Mesodermal cell (in vitro differentiated cells): ENCODE data around the gene NWD2.
"Not testable (repeated sequence)": the region's sequence is repeated elsewhere in the genome, so short reads cannot be mapped to it uniquely, and the experiment has no call there.

Source experiments
- H3K27ac ChIP-seq: 2 replicates; pipeline ENCODE4 v1.7.0; 2013; ENCODE audit warnings: mild to moderate bottlenecking, low read depth, low read length, moderate library complexity; ENCODE audit not compliant: severe bottlenecking
- H3K36me3 ChIP-seq: 2 replicates; pipeline ENCODE4 v1.7.1; 2013; ENCODE audit warnings: mild to moderate bottlenecking, low read length, moderate library complexity; ENCODE audit not compliant: control insufficient read depth, insufficient read depth
- H3K4me1 ChIP-seq: one replicate; pipeline ENCODE4 v1.7.1; 2013; ENCODE audit warnings: mild to moderate bottlenecking, low read length; ENCODE audit not compliant: insufficient read depth, control insufficient read depth, poor library complexity, severe bottlenecking
- H3K4me3 ChIP-seq: 2 replicates; pipeline ENCODE4 v1.7.0; 2013; ENCODE audit warnings: low read length, control low read depth, mild to moderate bottlenecking; ENCODE audit not compliant: insufficient read depth, poor library complexity, severe bottlenecking; ENCODE audit errors: extremely low read depth
- H3K9me3 ChIP-seq: 2 replicates; pipeline ENCODE4 v1.7.1; 2013; ENCODE audit warnings: mild to moderate bottlenecking, low read length, moderate library complexity; ENCODE audit not compliant: control insufficient read depth
- WGBS, 2 experiments: methylation state at CpG; one replicate each; pipeline ENCODE4 v1.1.5; 2013; ENCODE audit warnings: missing lambda C conversion rate in 2 of 2; ENCODE audit not compliant: insufficient coverage in 2 of 2; 5-methylcytosine and 5-hydroxymethylcytosine counted together

NWD2 gene

GRCh38 chr4:37392521-37393255, 148.1 kb downstream of the NWD2 start:
- no peak overlapping the region for H3K4me3 ChIP-seq
- peak overlapping the region; percentile 45 for H3K27ac ChIP-seq
- WGBS, 2 experiments = 83 to 89% methylated on average over 6 to 8 of the region's 9 CpGs
- H3K36me3 ChIP-seq = no peaks in the 10 kb centered on the region
- H3K9me3 ChIP-seq = no peaks in the 10 kb centered on the region
- peaks cover 7% of the 10 kb centered on the region for H3K4me1 ChIP-seq

- no peaks in the 10 kb centered on the region for H3K36me3 ChIP-seq
- no peaks in the 10 kb centered on the region for H3K9me3 ChIP-seq
- no peak overlapping the region for H3K27ac ChIP-seq
- no peak overlapping the region for H3K4me3 ChIP-seq
- 86 to 100% methylated on average over 1 to 2 of the region's 3 CpGs for WGBS, 2 experiments
- H3K4me1 ChIP-seq = peaks cover 7% of the 10 kb centered on the region
Observed at GRCh38 chr4:37393321-37393720, 148.8 kb downstream of the NWD2 start.

GRCh38 chr4:37393889-37394288, 149.3 kb downstream of the NWD2 start:
- Histone ChIP-seq H3K4me3 (no peak overlapping the region), H3K36me3 (no peaks in the 10 kb centered on the region), H3K27ac (no peak overlapping the region), H3K4me1 (peaks cover 7% of the 10 kb centered on the region), H3K9me3 (no peaks in the 10 kb centered on the region)
- 100% methylated on average over 1 of the region's 3 CpGs for WGBS, 2 experiments

GRCh38 chr4:37397505-37397904, 153.0 kb downstream of the NWD2 start:
- 84 to 88% methylated on average over 4 of the region's 6 CpGs for WGBS, 2 experiments
- H3K4me1 ChIP-seq = peaks cover 5% of the 10 kb centered on the region
- no peak overlapping the region for H3K27ac ChIP-seq
- no peaks in the 10 kb centered on the region for H3K36me3 ChIP-seq
- H3K9me3 ChIP-seq = no peaks in the 10 kb centered on the region
- H3K4me3 ChIP-seq = no peak overlapping the region

- WGBS, 2 experiments = no CpG with 5 or more reads among the region's 2 CpGs
- Histone ChIP-seq H3K9me3 (no peaks in the 10 kb centered on the region), H3K27ac (no peak overlapping the region), H3K4me1 (no peaks in the 10 kb centered on the region), H3K36me3 (no peaks in the 10 kb centered on the region), H3K4me3 (no peak overlapping the region)
Observed at GRCh38 chr4:37400241-37400881, 155.8 kb downstream of the NWD2 start.

- H3K9me3 ChIP-seq = not testable (repeated sequence)
- 68 to 69% methylated on average over 5 to 8 of the region's 9 CpGs for WGBS, 2 experiments
Observed at GRCh38 chr4:37407938-37408826, 163.6 kb downstream of the NWD2 start.

GRCh38 chr4:37413612-37414011, 169.1 kb downstream of the NWD2 start:
- H3K4me1 ChIP-seq, H3K27ac ChIP-seq, H3K9me3 ChIP-seq, H3K36me3 ChIP-seq, H3K4me3 ChIP-seq: not testable (repeated sequence)
- no CpG with 5 or more reads among the region's 2 CpGs for WGBS, 2 experiments

More at GRCh38 chr4:37407938-37408826, 163.6 kb downstream of the NWD2 start:
- H3K27ac ChIP-seq, H3K36me3 ChIP-seq, H3K4me3 ChIP-seq, H3K4me1 ChIP-seq: not testable (repeated sequence)

GRCh38 chr4:37415845-37416369, 171.4 kb downstream of the NWD2 start:
- H3K36me3 ChIP-seq = no peaks in the 10 kb centered on the region
- H3K4me1 ChIP-seq = no peaks in the 10 kb centered on the region
- 88 to 93% methylated on average over 3 of the region's 5 CpGs for WGBS, 2 experiments
- H3K27ac ChIP-seq = no peak overlapping the region
- no peaks in the 10 kb centered on the region for H3K9me3 ChIP-seq
- H3K4me3 ChIP-seq = no peak overlapping the region

GRCh38 chr4:37421614-37422013, 177.1 kb downstream of the NWD2 start:
- Histone ChIP-seq H3K4me3 (no peak overlapping the region), H3K4me1 (no peaks in the 10 kb centered on the region), H3K36me3 (no peaks in the 10 kb centered on the region), H3K9me3 (no peaks in the 10 kb centered on the region), H3K27ac (no peak overlapping the region)
- WGBS, 2 experiments = 88 to 100% methylated on average over 1 of the region's 4 CpGs

GRCh38 chr4:37422102-37422501, 177.6 kb downstream of the NWD2 start:
- no peak overlapping the region for H3K4me3 ChIP-seq
- H3K4me1 ChIP-seq = no peaks in the 10 kb centered on the region
- no peaks in the 10 kb centered on the region for H3K36me3 ChIP-seq
- no peaks in the 10 kb centered on the region for H3K9me3 ChIP-seq
- 79 to 93% methylated on average over 2 of the region's 2 CpGs for WGBS, 2 experiments
- H3K27ac ChIP-seq = no peak overlapping the region
